HEK293T (cell line): ENCODE data around the gene IGSF9B.

Experiments
- ARNT ChIP-seq: fragments of 450-650 bp; IDR thresholded peaks from 2 replicates; pipeline ENCODE4 v1.6.1; 2017; ENCODE audit warnings: mild to moderate bottlenecking
- BHLHE40 ChIP-seq: fragments of 450-650 bp; IDR thresholded peaks from 2 replicates; pipeline ENCODE4 v1.6.1; 2016; ENCODE audit warnings: mild to moderate bottlenecking, moderate library complexity, borderline replicate concordance
- CTBP1 ChIP-seq: fragments of 450-650 bp; IDR thresholded peaks from 2 replicates; pipeline ENCODE4 v1.6.1; 2016; ENCODE audit warnings: borderline replicate concordance
- ELF4 ChIP-seq: fragments of 450-650 bp; IDR thresholded peaks from 2 replicates; pipeline ENCODE4 v1.6.1; 2017; ENCODE audit warnings: antibody characterized with exemption
- FOXA1 ChIP-seq: fragments of 450-650 bp; IDR thresholded peaks from 2 replicates; pipeline ENCODE4 v1.6.1; 2016; ENCODE audit warnings: mild to moderate bottlenecking
- FOXK2 ChIP-seq: fragments of 450-650 bp; IDR thresholded peaks from 2 replicates; pipeline ENCODE4 v1.6.1; 2016; ENCODE audit warnings: mild to moderate bottlenecking
- FOXM1 ChIP-seq: fragments of 450-650 bp; IDR thresholded peaks from 2 replicates; pipeline ENCODE4 v1.6.1; 2017; ENCODE audit warnings: mild to moderate bottlenecking, borderline replicate concordance
- L3MBTL2 ChIP-seq: fragments of 450-650 bp; conservative IDR thresholded peaks from 2 replicates; pipeline ENCODE4 v1.6.1; 2016; ENCODE audit warnings: mild to moderate bottlenecking
- LEF1 ChIP-seq: fragments of 450-650 bp; IDR thresholded peaks from 2 replicates; pipeline ENCODE4 v1.6.1; 2017; ENCODE audit warnings: mild to moderate bottlenecking, borderline replicate concordance
- NFRKB ChIP-seq: fragments of 450-650 bp; IDR thresholded peaks from 2 replicates; pipeline ENCODE4 v1.6.1; 2016; ENCODE audit warnings: mild to moderate bottlenecking, moderate library complexity
- SP1 ChIP-seq: fragments of 450-650 bp; IDR thresholded peaks from 2 replicates; pipeline ENCODE4 v1.6.1; 2017
- SUZ12 ChIP-seq: fragments of 450-650 bp; IDR thresholded peaks from 2 replicates; pipeline ENCODE4 v1.6.1; 2016; ENCODE audit warnings: mild to moderate bottlenecking
- TARDBP ChIP-seq: fragments of 450-650 bp; IDR thresholded peaks from 2 replicates; pipeline ENCODE4 v1.6.1; 2016
- ZNF384 ChIP-seq: fragments of 450-650 bp; IDR thresholded peaks from 2 replicates; pipeline ENCODE4 v1.6.1; 2016

DNA sequence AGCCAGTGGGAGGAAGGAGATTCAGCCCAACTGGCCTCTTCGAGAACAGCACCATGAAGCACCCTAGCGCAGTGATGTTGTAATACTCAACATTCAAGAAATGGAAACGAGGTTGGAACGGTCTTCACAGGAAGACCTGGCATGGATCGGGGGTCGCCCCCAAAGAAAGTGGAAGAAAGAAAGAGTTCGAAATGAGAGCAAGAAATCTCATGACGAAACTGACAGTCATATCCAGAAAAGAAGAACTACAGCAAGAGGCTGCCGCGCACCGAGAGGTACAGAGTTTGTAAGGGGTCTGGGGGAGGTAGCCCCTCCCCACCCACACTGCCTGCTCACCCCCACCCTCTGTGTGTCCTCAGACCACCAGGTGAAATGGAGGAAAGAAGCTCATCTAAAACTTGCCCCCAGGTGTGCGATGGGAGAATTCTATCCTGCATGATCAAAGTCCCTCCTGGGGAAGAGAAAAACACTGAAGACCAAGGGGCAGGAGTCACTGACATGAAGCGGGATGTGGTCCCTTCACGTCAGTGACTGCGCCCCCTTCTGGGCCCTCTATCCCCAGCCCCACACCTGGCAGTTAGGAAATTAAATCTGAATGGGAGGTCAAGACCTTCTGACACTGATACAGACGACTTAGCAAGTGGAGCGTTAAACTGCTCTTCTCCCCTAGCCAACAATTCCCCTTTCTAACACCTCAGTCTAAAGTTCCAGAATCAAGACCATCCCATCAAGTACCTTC is 58.6 kb downstream of the IGSF9B start:
- no peak for TF ChIP-seq ZNF384
- no peak for TF ChIP-seq BHLHE40
- TF ChIP-seq SUZ12 = no peak
- TF ChIP-seq SP1 = no peak
- TF ChIP-seq TARDBP = no peak
- no peak for TF ChIP-seq FOXK2
- TF ChIP-seq FOXA1 = no peak
- TF ChIP-seq ARNT = no peak
- no peak for TF ChIP-seq L3MBTL2
- TF ChIP-seq CTBP1 = no peak
- TF ChIP-seq FOXM1 = no peak
- TF ChIP-seq NFRKB = no peak
- TF ChIP-seq LEF1 = no peak
- no peak for TF ChIP-seq ELF4
